K562 (cell line): Measurements from ENCODE around the gene SLC4A4. TPM values are rescaled to one million over a fixed set of nuclear protein-coding genes. Genes with fewer than 3 reads are reported as not detected.

Experiments
- ATAC-seq: fragments of 200-7000 bp; cut with Tn5 transposase; 3 replicates; pipeline ENCODE4 v1.9.1; 2020; ENCODE audit warnings: moderate library complexity
- BruUV-seq: library from RNA; stranded (reverse); fragments of 400-500 nt; replicated peaks from 2 replicates; lab custom pipeline; 2021; lab: Mats Ljungman, UMichigan
- CTCF ChIA-PET: fragments of 300-600 bp; formaldehyde crosslinking; extraction: SDS; loops from one replicate; lab custom pipeline; 2021; ENCODE audit warnings: low intra/inter-chr PET ratio; lab: Yijun Ruan, JAX
- POLR2A ChIA-PET: fragments of 300-600, 350-650 bp; sonication (Branson Sonifier 250); formaldehyde crosslinking; extraction: SDS; loops from one replicate; lab custom pipeline; 2021; ENCODE audit warnings: antibody characterized with exemption, inconsistent platforms; lab: Yijun Ruan, JAX
- DNase-seq, 4 experiments: peaks; one replicate each; pipeline versions ENCODE4 v3.0.0 to v3.0.0-alpha.2; 2011 to 2018; ENCODE audit warnings: low spot score in 3 of 4, mixed read lengths in 3 of 4; ENCODE audit errors: extremely low read depth in 1 of 4
- FAIRE-seq: peaks from 2 replicates; lab custom pipeline; 2011; peaks lifted over from hg19 to GRCh38; lab: Jason Lieb, UNC
- H2AFZ ChIP-seq: 2 replicates; pipeline ENCODE4 v1.6.0; 2011; ENCODE audit warnings: low read depth, low read length, control low read depth, inconsistent platforms
- H3K27ac ChIP-seq: fragments of 200-600 bp; 3 replicates; pipeline ENCODE4 v1.8.0; 2011; ENCODE audit warnings: low read depth, mild to moderate bottlenecking, control low read depth, inconsistent platforms, low read length, moderate library complexity, mixed read lengths; ENCODE audit errors: extremely low read depth
- H3K27me3 ChIP-seq, 2 experiments: fragments of 300-600 bp in 1 of 2; 2 replicates in 1 of 2; 3 replicates in 1 of 2; pipeline versions ENCODE4 v1.6.0 to v1.8.0; 2011; ENCODE audit warnings: inconsistent platforms in 2 of 2, low read length in 2 of 2, mild to moderate bottlenecking in 1 of 2, mixed read lengths in 1 of 2, moderate library complexity in 1 of 2; ENCODE audit not compliant: control insufficient read depth in 2 of 2, insufficient read depth in 2 of 2
- H3K36me3 ChIP-seq: fragments of 300-600 bp; 3 replicates; pipeline ENCODE4 v1.8.0; 2011; ENCODE audit warnings: mild to moderate bottlenecking, low read length, inconsistent platforms; ENCODE audit not compliant: control insufficient read depth, insufficient read depth
- H3K4me1 ChIP-seq, 2 experiments: fragments of 200-600 bp in 1 of 2; replicated peaks in 1 of 2; 2 replicates in 1 of 2; 3 replicates in 1 of 2; pipeline versions ENCODE4 v1.5.1 to v1.8.0; 2011; ENCODE audit warnings: inconsistent platforms in 2 of 2, low read length in 2 of 2, mild to moderate bottlenecking in 1 of 2, mixed read lengths in 1 of 2, moderate library complexity in 1 of 2; ENCODE audit not compliant: control insufficient read depth in 2 of 2, insufficient read depth in 2 of 2
- H3K4me2 ChIP-seq: 2 replicates; pipeline ENCODE4 v1.6.1; 2011; ENCODE audit warnings: low read length, control low read depth, inconsistent platforms, mixed read lengths; ENCODE audit not compliant: insufficient read depth
- H3K4me3 ChIP-seq: fragments of 200-600 bp; sonication (generic), shearing (Covaris generic); 2 replicates; pipeline ENCODE4 v1.5.1; 2016; ENCODE audit warnings: control low read depth, inconsistent platforms
- H3K79me2 ChIP-seq: fragments of 200-600 bp; 3 replicates; pipeline ENCODE4 v1.8.0; 2011; ENCODE audit warnings: low read length, inconsistent platforms; ENCODE audit not compliant: control insufficient read depth, insufficient read depth
- H3K9ac ChIP-seq, 2 experiments: 2 replicates each; pipeline versions ENCODE4 v1.6.0 to v1.6.1; 2011; ENCODE audit warnings: low read depth in 2 of 2, low read length in 2 of 2, control low read depth in 1 of 2, inconsistent platforms in 1 of 2, mild to moderate bottlenecking in 1 of 2, mixed read lengths in 1 of 2; ENCODE audit not compliant: insufficient read depth in 1 of 2
- H3K9me1 ChIP-seq: one replicate; pipeline ENCODE4 v1.6.0; 2011; ENCODE audit warnings: inconsistent platforms, mild to moderate bottlenecking, low read length, moderate library complexity; ENCODE audit not compliant: control insufficient read depth, insufficient read depth
- H3K9me3 ChIP-seq: replicated peaks from 2 replicates; pipeline ENCODE4 v1.5.1; 2011; ENCODE audit warnings: low read depth, low read length, inconsistent platforms; ENCODE audit not compliant: control insufficient read depth, insufficient read depth
- H4K20me1 ChIP-seq: replicated peaks from 2 replicates; pipeline ENCODE4 v1.6.1; 2011; ENCODE audit warnings: low read length, inconsistent platforms, mixed read lengths; ENCODE audit not compliant: control insufficient read depth, insufficient read depth
- CREB3L1 ChIP-seq: fragments of 450-650 bp; IDR thresholded peaks from 2 replicates; pipeline ENCODE4 v1.6.1; 2014; ENCODE audit warnings: low read depth, mild to moderate bottlenecking, moderate library complexity, borderline replicate concordance
- CSDE1 ChIP-seq, 2 experiments: fragments of 450-650 bp; IDR thresholded peaks; 2 replicates each; pipeline ENCODE4 v1.6.1; 2016; ENCODE audit warnings: mild to moderate bottlenecking in 1 of 2
- EP300 ChIP-seq: IDR thresholded peaks from 2 replicates; pipeline ENCODE4 v1.6.1; 2012; ENCODE audit warnings: low read length, improper control_type of control experiment
- JUNB ChIP-seq: fragments of 450-650 bp; formaldehyde crosslinking; conservative IDR thresholded peaks from 2 replicates; pipeline ENCODE4 v1.4.0; 2020; ENCODE audit warnings: mild to moderate bottlenecking
- MTA1 ChIP-seq: fragments of 450-650 bp; IDR thresholded peaks from 2 replicates; pipeline ENCODE4 v1.6.1; 2017; ENCODE audit warnings: borderline replicate concordance
- RERE ChIP-seq: sonication (generic); formaldehyde crosslinking; IDR thresholded peaks from 2 replicates; pipeline ENCODE4 v1.8.0; 2023; ENCODE audit warnings: missing genetic modification reagents, mild to moderate bottlenecking, borderline replicate concordance
- RHOXF2B ChIP-seq: fragments of 250-450 bp; sonication (Bioruptor Pico); conservative IDR thresholded peaks from 2 replicates; pipeline ENCODE4 v1.5.1; 2021
- SMAD3 ChIP-seq: fragments of 450-650 bp; formaldehyde crosslinking; conservative IDR thresholded peaks from 2 replicates; pipeline ENCODE4 v1.4.0; 2020; ENCODE audit warnings: mild to moderate bottlenecking
- TAF1 ChIP-seq: IDR thresholded peaks from 2 replicates; pipeline ENCODE4 v1.6.1; 2011; ENCODE audit warnings: mild to moderate bottlenecking, low read length, moderate library complexity; ENCODE audit not compliant: insufficient read depth, control insufficient read depth, severe bottlenecking; ENCODE audit errors: extremely low read depth
- ZBTB5 ChIP-seq: fragments of 450-650 bp; IDR thresholded peaks from 2 replicates; pipeline ENCODE4 v1.6.1; 2017; ENCODE audit warnings: antibody characterized with exemption
- in situ Hi-C: fragments of 300-500 bp; cut with MboI; formaldehyde crosslinking; loops from 4 replicates; pipeline ENCODE4 v1.15.0; 2018; ENCODE audit warnings: inconsistent platforms, mixed read lengths
- intact Hi-C: fragments of 100-400 bp; cut with micrococcal nuclease; formaldehyde crosslinking; loops from 2 replicates; pipeline ENCODE4 v1.14.2; 2022
- polyA plus RNA-seq, 8 experiments: library from polyadenylated mRNA; depleted of rRNA in 4 of 8; stranded (reverse) in 5 of 8; unstranded in 3 of 8; fragments of >200 nt; fragmentation: Nextera tagmentation in 2 of 8; fragmentation: Illumina TruSeq in 1 of 8; extraction: Ambion mirVana in 2 of 8; extraction: Trizol in 1 of 8; gene quantifications; 2 replicates each; pipeline versions ENCODE4 v1.2.1 to v1.2.3, GENCODE V29; 2011 to 2014; ENCODE audit warnings: inconsistent platforms in 1 of 8, missing spikeins in 1 of 8
- total RNA-seq, 7 experiments: library from RNA; depleted of rRNA in 6 of 7; stranded (reverse); fragments of >200 nt in 6 of 7; fragmentation: Illumina TruSeq in 2 of 7; extraction: Trizol in 2 of 7; gene quantifications; 2 replicates each; pipeline versions ENCODE4 v1.2.1 to v1.2.3, GENCODE V29; 2011 to 2021; ENCODE audit warnings: low replicate concordance in 1 of 7

The SLC4A4 gene
- total and polyA plus RNA-seq, 9 of the 15 experiments (the other 6 are each of a cell fraction or from before 2014, with no cell fraction given) = 0.01 to 0.18 (median 0.07) TPM; not detected in 2

- Histone ChIP-seq H4K20me1 (no peaks in the 10 kb centered on the region), H3K9me1 (no peaks in the 10 kb centered on the region), H3K4me2 (no peak overlapping the region), H3K36me3 (no peaks in the 10 kb centered on the region), H3K9me3 (no peaks in the 10 kb centered on the region), H2AFZ (no peak overlapping the region), H3K27ac (no peak overlapping the region), H3K4me3 (no peak overlapping the region), H3K27me3 (no peaks in the 10 kb centered on the region), H3K9ac (no peak overlapping the region), H3K4me1 (peaks cover 0 to 3% of the 10 kb centered on the region in 2 experiments; a peak in 3 of 5 replicates), H3K79me2 (no peaks in the 10 kb centered on the region)
- ChIA-PET POLR2A (interaction anchor here (0.6 kb wide), 1 partner anchor 17 kb away, joined by 3 read pairs; no protein-coding TSS in a partner anchor), CTCF (no interaction called here)
- ATAC-seq (no peak), FAIRE-seq (no peak), DNase-seq (no peak)
- intact Hi-C loops (no loop called here), in situ Hi-C loops (no loop called here)
- TF ChIP-seq JUNB (CRISPR knock-in tag) (no peak), ZBTB5 (no peak), EP300 (no peak), TAF1 (no peak), CSDE1 (IDR thresholded peaks at IDR 0.05) (no peak), SMAD3 (CRISPR knock-in tag) (no peak), MTA1 (no peak), CREB3L1 (no peak), RERE (CRISPR knock-in tag) (no peak), RHOXF2B (CRISPR knock-in tag) (no peak)
- no TSS peak for BruUV-seq
These were observed 62.0 kb downstream of the SLC4A4 start for GRCh38 chr4:71400810-71401209.
